K562 (cell line): ENCODE measurements around the gene CHMP4B. TPM values are rescaled to one million over a fixed set of nuclear protein-coding genes. Genes with fewer than 3 reads are reported as not detected.
A peak's percentile ranks its signal among the peaks of the same experiment; 100 is the strongest.

Source experiments
- ATAC-seq: fragments of 200-7000 bp; cut with Tn5 transposase; 3 replicates; pipeline ENCODE4 v1.9.1; 2020; ENCODE audit warnings: moderate library complexity
- BruUV-seq: library from RNA; stranded (reverse); fragments of 400-500 nt; replicated peaks from 2 replicates; lab custom pipeline; 2021; lab: Mats Ljungman, UMichigan
- CTCF ChIA-PET: fragments of 300-600 bp; formaldehyde crosslinking; extraction: SDS; loops from one replicate; lab custom pipeline; 2021; ENCODE audit warnings: low intra/inter-chr PET ratio; lab: Yijun Ruan, JAX
- POLR2A ChIA-PET: fragments of 300-600, 350-650 bp; sonication (Branson Sonifier 250); formaldehyde crosslinking; extraction: SDS; loops from one replicate; lab custom pipeline; 2021; ENCODE audit warnings: antibody characterized with exemption, inconsistent platforms; lab: Yijun Ruan, JAX
- DNase-seq, 4 experiments: peaks; one replicate each; pipeline versions ENCODE4 v3.0.0 to v3.0.0-alpha.2; 2011 to 2018; ENCODE audit warnings: low spot score in 3 of 4, mixed read lengths in 3 of 4; ENCODE audit errors: extremely low read depth in 1 of 4
- FAIRE-seq: peaks from 2 replicates; lab custom pipeline; 2011; peaks lifted over from hg19 to GRCh38; lab: Jason Lieb, UNC
- H2AFZ ChIP-seq: 2 replicates; pipeline ENCODE4 v1.6.0; 2011; ENCODE audit warnings: low read depth, low read length, control low read depth, inconsistent platforms
- H3K27ac ChIP-seq: fragments of 200-600 bp; 3 replicates; pipeline ENCODE4 v1.8.0; 2011; ENCODE audit warnings: low read depth, mild to moderate bottlenecking, control low read depth, inconsistent platforms, low read length, moderate library complexity, mixed read lengths; ENCODE audit errors: extremely low read depth
- H3K27me3 ChIP-seq, 2 experiments: fragments of 300-600 bp in 1 of 2; 2 replicates in 1 of 2; 3 replicates in 1 of 2; pipeline versions ENCODE4 v1.6.0 to v1.8.0; 2011; ENCODE audit warnings: inconsistent platforms in 2 of 2, low read length in 2 of 2, mild to moderate bottlenecking in 1 of 2, mixed read lengths in 1 of 2, moderate library complexity in 1 of 2; ENCODE audit not compliant: control insufficient read depth in 2 of 2, insufficient read depth in 2 of 2
- H3K36me3 ChIP-seq: fragments of 300-600 bp; 3 replicates; pipeline ENCODE4 v1.8.0; 2011; ENCODE audit warnings: mild to moderate bottlenecking, low read length, inconsistent platforms; ENCODE audit not compliant: control insufficient read depth, insufficient read depth
- H3K4me1 ChIP-seq, 2 experiments: fragments of 200-600 bp in 1 of 2; replicated peaks in 1 of 2; 2 replicates in 1 of 2; 3 replicates in 1 of 2; pipeline versions ENCODE4 v1.5.1 to v1.8.0; 2011; ENCODE audit warnings: inconsistent platforms in 2 of 2, low read length in 2 of 2, mild to moderate bottlenecking in 1 of 2, mixed read lengths in 1 of 2, moderate library complexity in 1 of 2; ENCODE audit not compliant: control insufficient read depth in 2 of 2, insufficient read depth in 2 of 2
- H3K4me2 ChIP-seq: 2 replicates; pipeline ENCODE4 v1.6.1; 2011; ENCODE audit warnings: low read length, control low read depth, inconsistent platforms, mixed read lengths; ENCODE audit not compliant: insufficient read depth
- H3K4me3 ChIP-seq: fragments of 200-600 bp; sonication (generic), shearing (Covaris generic); 2 replicates; pipeline ENCODE4 v1.5.1; 2016; ENCODE audit warnings: control low read depth, inconsistent platforms
- H3K79me2 ChIP-seq: fragments of 200-600 bp; 3 replicates; pipeline ENCODE4 v1.8.0; 2011; ENCODE audit warnings: low read length, inconsistent platforms; ENCODE audit not compliant: control insufficient read depth, insufficient read depth
- H3K9ac ChIP-seq, 2 experiments: 2 replicates each; pipeline versions ENCODE4 v1.6.0 to v1.6.1; 2011; ENCODE audit warnings: low read depth in 2 of 2, low read length in 2 of 2, control low read depth in 1 of 2, inconsistent platforms in 1 of 2, mild to moderate bottlenecking in 1 of 2, mixed read lengths in 1 of 2; ENCODE audit not compliant: insufficient read depth in 1 of 2
- H3K9me1 ChIP-seq: one replicate; pipeline ENCODE4 v1.6.0; 2011; ENCODE audit warnings: inconsistent platforms, mild to moderate bottlenecking, low read length, moderate library complexity; ENCODE audit not compliant: control insufficient read depth, insufficient read depth
- H3K9me3 ChIP-seq: replicated peaks from 2 replicates; pipeline ENCODE4 v1.5.1; 2011; ENCODE audit warnings: low read depth, low read length, inconsistent platforms; ENCODE audit not compliant: control insufficient read depth, insufficient read depth
- H4K20me1 ChIP-seq: replicated peaks from 2 replicates; pipeline ENCODE4 v1.6.1; 2011; ENCODE audit warnings: low read length, inconsistent platforms, mixed read lengths; ENCODE audit not compliant: control insufficient read depth, insufficient read depth
- CHD7 ChIP-seq: fragments of 200-600 bp; sonication (generic); IDR thresholded peaks from one replicate; pipeline ENCODE4 v1.6.1; 2012; ENCODE audit warnings: mild to moderate bottlenecking, low read depth, low read length, inconsistent platforms
- NFIC ChIP-seq: fragments of 450-650 bp; IDR thresholded peaks from 2 replicates; pipeline ENCODE4 v1.6.1; 2017; ENCODE audit warnings: mild to moderate bottlenecking, inconsistent platforms
- ZKSCAN1 ChIP-seq: fragments of 150-350 bp; IDR thresholded peaks from 2 replicates; pipeline ENCODE4 v1.6.1; 2016; ENCODE audit warnings: low read depth, low read length
- WGBS: fragments of 100-300 bp; shearing (Covaris generic); methylation state at CpG from one replicate; pipeline ENCODE4 v1.1.6; 2016; ENCODE audit warnings: low coverage, mixed read lengths; ENCODE audit not compliant: insufficient coverage; ENCODE audit errors: missing lambda C conversion rate; 5-methylcytosine and 5-hydroxymethylcytosine counted together
- in situ Hi-C: fragments of 300-500 bp; cut with MboI; formaldehyde crosslinking; loops from 4 replicates; pipeline ENCODE4 v1.15.0; 2018; ENCODE audit warnings: inconsistent platforms, mixed read lengths
- intact Hi-C: fragments of 100-400 bp; cut with micrococcal nuclease; formaldehyde crosslinking; loops from 2 replicates; pipeline ENCODE4 v1.14.2; 2022
- polyA plus RNA-seq, 8 experiments: library from polyadenylated mRNA; depleted of rRNA in 4 of 8; stranded (reverse) in 5 of 8; unstranded in 3 of 8; fragments of >200 nt; fragmentation: Nextera tagmentation in 2 of 8; fragmentation: Illumina TruSeq in 1 of 8; extraction: Ambion mirVana in 2 of 8; extraction: Trizol in 1 of 8; gene quantifications; 2 replicates each; pipeline versions ENCODE4 v1.2.1 to v1.2.3, GENCODE V29; 2011 to 2014; ENCODE audit warnings: inconsistent platforms in 1 of 8, missing spikeins in 1 of 8
- total RNA-seq, 7 experiments: library from RNA; depleted of rRNA in 6 of 7; stranded (reverse); fragments of >200 nt in 6 of 7; fragmentation: Illumina TruSeq in 2 of 7; extraction: Trizol in 2 of 7; gene quantifications; 2 replicates each; pipeline versions ENCODE4 v1.2.1 to v1.2.3, GENCODE V29; 2011 to 2021; ENCODE audit warnings: low replicate concordance in 1 of 7

CHMP4B gene
- total and polyA plus RNA-seq, 9 of the 15 experiments (the other 6 are each of a cell fraction or from before 2014, with no cell fraction given) = 1.8 to 64.7 (median 31.8) TPM

- H3K4me2 ChIP-seq = no peak overlapping the region
- H3K36me3 ChIP-seq = no peaks in the 10 kb centered on the region
- no peaks in the 10 kb centered on the region; the same call in 1 of the 2 replicates for H4K20me1 ChIP-seq
- in situ Hi-C loops = no loop called here
- no TSS peak for BruUV-seq
- POLR2A ChIA-PET = interaction anchor here (0.9 kb wide), 1 partner anchor 30 kb away, joined by 3 read pairs; no protein-coding TSS in a partner anchor
- TF ChIP-seq CHD7 (no peak), NFIC (peak; percentile 59), ZKSCAN1 (peak; percentile 90)
- TF ChIP-seq, all 486 proteins: peak for 2
- ATAC-seq = no peak
- 3% methylated on average over 6 of the region's 6 CpGs for WGBS
- Histone ChIP-seq H3K9ac (no peak overlapping the region), H3K4me3 (no peak overlapping the region), H3K9me1 (peaks cover 3% of the 10 kb centered on the region), H3K79me2 (no peaks in the 10 kb centered on the region), H3K4me1 (peaks cover 0 to 7% of the 10 kb centered on the region in 2 experiments; a peak in 1 of 5 replicates), H3K27me3 (peaks cover 36 to 67% of the 10 kb centered on the region in 2 experiments), H3K27ac (no peak overlapping the region), H3K9me3 (no peaks in the 10 kb centered on the region), H2AFZ (no peak overlapping the region)
- intact Hi-C loops = no loop called here
- CTCF ChIA-PET = no interaction called here
- no peak for DNase-seq
- no peak for FAIRE-seq
These were observed 57.4 kb downstream of the CHMP4B start for GRCh38 chr20:33868595-33868994.
